Loucy (cell line): ENCODE results near the gene TRPM3.

Experiments
- H2AFZ ChIP-seq: fragments of 200-600 bp; sonication (generic); 2 replicates; pipeline ENCODE4 v1.6.0; 2016; ENCODE audit warnings: antibody characterized with exemption, mild to moderate bottlenecking, low read length, moderate library complexity
- H3F3A ChIP-seq: fragments of 200-600 bp; 2 replicates; pipeline ENCODE4 v1.6.0; 2016; ENCODE audit warnings: antibody characterized with exemption, low read depth, mild to moderate bottlenecking
- H3K27me3 ChIP-seq: fragments of 200-600 bp; sonication (generic); 2 replicates; pipeline ENCODE4 v1.6.1; 2014; ENCODE audit warnings: low read length, mild to moderate bottlenecking; ENCODE audit not compliant: insufficient read depth, poor library complexity, severe bottlenecking
- H3K36me3 ChIP-seq: fragments of 200-600 bp; sonication (generic); 2 replicates; pipeline ENCODE4 v1.6.1; 2016; ENCODE audit warnings: low read length; ENCODE audit not compliant: insufficient read depth
- H3K4me1 ChIP-seq: fragments of 200-600 bp; sonication (generic); 2 replicates; pipeline ENCODE4 v1.5.1; 2014; ENCODE audit warnings: low read length, mild to moderate bottlenecking; ENCODE audit not compliant: insufficient read depth, poor library complexity, severe bottlenecking
- H3K4me2 ChIP-seq: fragments of 200-600 bp; sonication (generic); 2 replicates; pipeline ENCODE4 v1.6.0; 2014; ENCODE audit warnings: antibody characterized with exemption, low read length, low read depth, mild to moderate bottlenecking; ENCODE audit not compliant: poor library complexity, severe bottlenecking
- H3K4me3 ChIP-seq: fragments of 200-600 bp; sonication (generic); 2 replicates; pipeline ENCODE4 v1.5.1; 2014; ENCODE audit warnings: low read length, mild to moderate bottlenecking, mixed read lengths; ENCODE audit not compliant: poor library complexity, severe bottlenecking
- H3K79me2 ChIP-seq: fragments of 200-600 bp; sonication (generic); 2 replicates; pipeline ENCODE4 v1.6.1; 2014; ENCODE audit warnings: low read length; ENCODE audit not compliant: insufficient read depth
- H3K9ac ChIP-seq: fragments of 200-600 bp; sonication (generic); 2 replicates; pipeline ENCODE4 v1.6.0; 2014; ENCODE audit warnings: mild to moderate bottlenecking, low read depth, low read length, moderate library complexity; ENCODE audit not compliant: poor library complexity, severe bottlenecking
- H3K9me2 ChIP-seq: fragments of 200-600 bp; sonication (generic); replicated peaks from 2 replicates; pipeline ENCODE4 v1.6.1; 2016; ENCODE audit warnings: low read depth, low read length, mixed read lengths
- H3K9me3 ChIP-seq: fragments of 200-600 bp; sonication (generic); 2 replicates; pipeline ENCODE4 v1.6.1; 2014; ENCODE audit warnings: mild to moderate bottlenecking, antibody characterized with exemption, low read length, low read depth; ENCODE audit not compliant: insufficient read depth
- H4K20me1 ChIP-seq: fragments of 200-600 bp; sonication (generic); 2 replicates; pipeline ENCODE4 v1.6.0; 2014; ENCODE audit warnings: antibody characterized with exemption, low read length, mild to moderate bottlenecking; ENCODE audit not compliant: insufficient read depth, poor library complexity, severe bottlenecking
- CTCF ChIP-seq: fragments of 200-600 bp; sonication (generic); conservative IDR thresholded peaks from 2 replicates; pipeline ENCODE4 v1.5.1; 2014; ENCODE audit warnings: mild to moderate bottlenecking, antibody characterized with exemption, low read length
- EZH2phosphoT487 ChIP-seq: fragments of 200-600 bp; IDR thresholded peaks from 2 replicates; pipeline ENCODE4 v1.6.1; 2018; ENCODE audit warnings: antibody characterized with exemption, mild to moderate bottlenecking, moderate library complexity, borderline replicate concordance

TRPM3 gene

DNA sequence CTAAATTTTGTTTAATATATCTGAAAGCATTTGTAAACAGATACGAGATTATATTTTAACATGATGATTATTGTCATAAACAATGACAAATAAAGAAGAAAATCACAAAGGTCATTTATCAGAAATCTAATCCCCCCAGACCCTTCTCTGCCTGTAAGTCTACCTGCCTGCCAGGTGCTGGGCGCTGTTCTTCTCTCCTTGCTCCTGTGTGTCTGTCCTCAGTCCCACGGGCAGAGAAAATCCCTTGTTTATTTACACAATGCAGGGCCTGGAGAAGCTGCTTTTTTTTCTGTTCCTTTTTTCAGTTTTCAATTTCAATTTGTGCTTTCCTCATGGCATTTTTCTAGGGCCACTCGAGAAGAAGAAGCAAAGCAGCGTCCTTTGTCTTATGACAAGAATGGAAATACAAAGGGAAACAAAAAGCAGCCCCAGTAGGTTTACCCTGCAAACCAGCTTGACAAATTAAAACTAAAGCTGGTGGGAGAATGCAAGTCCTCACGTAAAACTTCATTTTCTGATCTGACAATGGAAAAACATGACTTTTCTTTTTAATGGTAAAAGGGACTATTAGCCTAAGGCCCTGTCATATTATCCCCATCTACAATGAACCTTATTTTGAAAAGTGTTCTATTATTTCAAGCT, 424.6 kb downstream of the TRPM3 start:
- Histone ChIP-seq H3K9ac (no peak overlapping the region), H2AFZ (no peak overlapping the region), H3K27me3 (no peaks in the 10 kb centered on the region), H3K4me1 (no peaks in the 10 kb centered on the region), H4K20me1 (no peaks in the 10 kb centered on the region), H3K36me3 (no peaks in the 10 kb centered on the region), H3K4me2 (no peak overlapping the region), H3K9me2 (no peaks in the 10 kb centered on the region), H3F3A (no peaks in the 10 kb centered on the region), H3K4me3 (no peak overlapping the region), H3K9me3 (no peaks in the 10 kb centered on the region), H3K79me2 (no peaks in the 10 kb centered on the region)
- TF ChIP-seq CTCF = no peak
- TF ChIP-seq EZH2phosphoT487 = no peak

DNA sequence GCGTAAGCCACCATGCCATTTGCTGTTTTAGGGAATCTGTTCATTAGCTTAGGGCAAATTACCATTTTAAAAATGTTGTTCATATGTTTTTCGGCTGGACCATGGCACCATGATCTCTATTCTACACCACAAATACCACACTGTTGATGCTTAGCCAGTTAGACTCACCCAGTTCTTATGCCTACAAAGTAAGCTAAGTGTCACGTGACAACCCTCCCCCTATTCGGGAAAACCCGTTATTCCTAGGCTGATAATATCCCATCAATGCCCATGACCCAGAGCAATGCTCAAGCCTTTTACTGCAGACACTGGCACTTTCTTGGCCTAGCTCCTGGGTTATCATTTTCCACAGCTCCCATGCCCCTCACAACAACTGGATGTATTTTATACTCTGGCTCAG, 426.7 kb downstream of the TRPM3 start:
- no peak for TF ChIP-seq EZH2phosphoT487
- no peak for TF ChIP-seq CTCF
- Histone ChIP-seq H3K79me2 (no peaks in the 10 kb centered on the region), H3K27me3 (no peaks in the 10 kb centered on the region), H3K4me2 (no peak overlapping the region), H3K36me3 (no peaks in the 10 kb centered on the region), H3K9ac (no peak overlapping the region), H2AFZ (no peak overlapping the region), H3K9me3 (no peaks in the 10 kb centered on the region), H3K9me2 (no peaks in the 10 kb centered on the region), H4K20me1 (no peaks in the 10 kb centered on the region), H3F3A (no peaks in the 10 kb centered on the region), H3K4me1 (no peaks in the 10 kb centered on the region), H3K4me3 (no peak overlapping the region)

DNA sequence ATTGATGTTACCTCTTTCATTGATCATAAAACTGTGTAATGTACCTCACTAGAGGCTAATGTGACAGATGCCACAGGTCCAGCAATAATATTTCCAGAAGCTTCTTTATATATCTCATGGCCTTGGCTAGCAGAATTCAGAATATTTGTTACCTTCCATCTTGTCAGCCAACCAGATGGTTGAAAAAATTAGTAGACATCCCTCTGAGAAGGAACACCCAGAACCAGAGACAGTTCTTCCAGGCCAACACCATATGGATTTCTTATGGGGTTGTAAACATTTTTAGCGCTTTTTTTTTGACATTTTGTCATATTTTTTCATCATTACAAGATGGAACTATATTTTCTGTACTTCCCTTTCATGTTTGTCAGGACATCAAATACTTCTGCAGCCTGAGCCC, 428.2 kb downstream of the TRPM3 start:
- H3F3A ChIP-seq = no peaks in the 10 kb centered on the region
- H4K20me1 ChIP-seq = no peaks in the 10 kb centered on the region
- TF ChIP-seq EZH2phosphoT487 = no peak
- TF ChIP-seq CTCF = no peak
- H3K79me2 ChIP-seq = no peaks in the 10 kb centered on the region
- H3K9me2 ChIP-seq = no peaks in the 10 kb centered on the region
- no peaks in the 10 kb centered on the region for H3K36me3 ChIP-seq
- no peak overlapping the region for H3K4me2 ChIP-seq
- no peaks in the 10 kb centered on the region for H3K9me3 ChIP-seq
- H2AFZ ChIP-seq = no peak overlapping the region
- no peak overlapping the region for H3K4me3 ChIP-seq
- H3K4me1 ChIP-seq = no peaks in the 10 kb centered on the region
- H3K9ac ChIP-seq = no peak overlapping the region
- no peaks in the 10 kb centered on the region for H3K27me3 ChIP-seq
